HCT116 (cell line): Measurements from ENCODE around the gene TMEM145. TPM values are rescaled to one million over a fixed set of nuclear protein-coding genes. Genes with fewer than 3 reads are reported as not detected.

Source experiments
- ATAC-seq: fragments of 200-7000 bp; cut with Tn5 transposase; 2 replicates; pipeline ENCODE4 v1.9.1; 2020; ENCODE audit warnings: mild to moderate bottlenecking, moderate library complexity
- BruUV-seq: library from RNA; stranded (reverse); fragments of 400-500 nt; replicated peaks from 2 replicates; lab custom pipeline; 2021; lab: Mats Ljungman, UMichigan
- CTCF ChIA-PET: fragments of 300-600 bp; sonication (Branson Sonifier 250); formaldehyde crosslinking; loops from one replicate; lab custom pipeline; 2021; ENCODE audit warnings: antibody characterized with exemption; lab: Charles Lee
- POLR2A ChIA-PET: fragments of 300-600, 350-600 bp; sonication (Branson Sonifier 250); formaldehyde crosslinking; loops from one replicate; lab custom pipeline; 2021; ENCODE audit warnings: antibody characterized with exemption; lab: Charles Lee
- RAD21 ChIA-PET, 2 experiments: fragments of 300-600 bp; sonication (Branson Sonifier 250); formaldehyde crosslinking; loops; one replicate each; lab custom pipeline; 2023; ENCODE audit warnings: low total read pairs in 2 of 2; ENCODE audit not compliant: uncharacterized antibody in 2 of 2, unreplicated experiment in 2 of 2, low non-redundant PET in 1 of 2; lab: Charles Lee
- DNase-seq: peaks from one replicate; pipeline ENCODE4 v3.0.0-alpha.2; 2010; ENCODE audit warnings: low read depth, low spot score
- H2AFZ ChIP-seq: fragments of 200-600 bp; shearing (Covaris generic), sonication (generic); 2 replicates; pipeline ENCODE4 v1.6.1; 2017; ENCODE audit warnings: low read depth, mixed run types, mixed read lengths, antibody characterized with exemption, low read length; ENCODE audit not compliant: poor library complexity, severe bottlenecking
- H3K27ac ChIP-seq: 2 replicates; pipeline ENCODE4 v1.5.1; 2012; ENCODE audit warnings: low read depth, low read length
- H3K27me3 ChIP-seq: fragments of 200-600 bp; sonication (generic); 2 replicates; pipeline ENCODE4 v1.6.1; 2016; ENCODE audit warnings: mixed run types, low read length, mixed read lengths; ENCODE audit not compliant: insufficient read depth
- H3K36me3 ChIP-seq, 2 experiments: fragments of 200-500 bp in 1 of 2; fragments of 200-600 bp in 1 of 2; sonication (Bioruptor generic) in 1 of 2; sonication (generic) in 1 of 2; 2 replicates each; pipeline versions ENCODE4 v1.5.1 to v1.6.1; 2014 to 2016; ENCODE audit warnings: low read length in 2 of 2, inconsistent platforms in 1 of 2, mixed read lengths in 1 of 2, mixed run types in 1 of 2; ENCODE audit not compliant: insufficient read depth in 2 of 2, control insufficient read depth in 1 of 2
- H3K4me1 ChIP-seq, 2 experiments: fragments of 200-600 bp in 1 of 2; sonication (generic) in 1 of 2; 2 replicates each; pipeline versions ENCODE4 v1.5.1 to v1.6.1; 2012 to 2017; ENCODE audit warnings: low read length in 2 of 2, inconsistent platforms in 1 of 2, mild to moderate bottlenecking in 1 of 2, mixed read lengths in 1 of 2, mixed run types in 1 of 2, moderate library complexity in 1 of 2; ENCODE audit not compliant: insufficient read depth in 2 of 2, control insufficient read depth in 1 of 2
- H3K4me2 ChIP-seq: fragments of 200-600 bp; sonication (generic); 2 replicates; pipeline ENCODE4 v1.6.1; 2017; ENCODE audit warnings: mixed run types, low read length, mixed read lengths
- H3K4me3 ChIP-seq, 2 experiments: fragments of 200-600 bp in 1 of 2; sonication (generic) in 1 of 2; replicated peaks in 1 of 2; 2 replicates each; pipeline ENCODE4 v1.5.1; 2011 to 2016; ENCODE audit warnings: low read length in 2 of 2, control low read depth in 1 of 2, low read depth in 1 of 2, mild to moderate bottlenecking in 1 of 2, mixed read lengths in 1 of 2, mixed run types in 1 of 2
- H3K79me2 ChIP-seq: fragments of 200-600 bp; sonication (generic); 2 replicates; pipeline ENCODE4 v1.6.1; 2017; ENCODE audit warnings: mild to moderate bottlenecking, mixed run types, low read length, moderate library complexity, mixed read lengths; ENCODE audit not compliant: insufficient read depth
- H3K9ac ChIP-seq: fragments of 200-600 bp; sonication (generic); 2 replicates; pipeline ENCODE4 v1.6.1; 2016; ENCODE audit warnings: low read length, mixed read lengths
- H3K9me2 ChIP-seq: fragments of 200-600 bp; sonication (generic), shearing (Covaris generic); 2 replicates; pipeline ENCODE4 v1.6.1; 2017; ENCODE audit warnings: mixed run types, mild to moderate bottlenecking, moderate library complexity; ENCODE audit not compliant: insufficient read depth
- H3K9me3 ChIP-seq, 2 experiments: fragments of 200-500 bp in 1 of 2; fragments of 200-600 bp in 1 of 2; sonication (Bioruptor generic) in 1 of 2; sonication (generic) in 1 of 2; 2 replicates each; pipeline ENCODE4 v1.6.1; 2014 to 2017; ENCODE audit warnings: low read length in 2 of 2, mixed read lengths in 2 of 2, inconsistent platforms in 1 of 2, low read depth in 1 of 2, mild to moderate bottlenecking in 1 of 2, mixed run types in 1 of 2, moderate library complexity in 1 of 2; ENCODE audit not compliant: control insufficient read depth in 1 of 2, insufficient read depth in 1 of 2
- H4K20me1 ChIP-seq: fragments of 200-600 bp; sonication (generic), shearing (Covaris generic); 2 replicates; pipeline ENCODE4 v1.6.1; 2017; ENCODE audit warnings: mixed run types, mild to moderate bottlenecking, moderate library complexity; ENCODE audit not compliant: insufficient read depth
- ATF3 ChIP-seq: IDR thresholded peaks from 2 replicates; pipeline ENCODE4 v1.6.1; 2012
- CTCF ChIP-seq, 3 experiments: fragments of 200-600 bp in 1 of 3; sonication (generic) in 1 of 3; IDR thresholded peaks in 2 of 3; conservative IDR thresholded peaks in 1 of 3; 2 replicates each; pipeline ENCODE4 v1.5.1; 2012 to 2017; ENCODE audit warnings: low read depth in 2 of 3, low read length in 2 of 3, antibody characterized with exemption in 1 of 3, borderline replicate concordance in 1 of 3, control low read depth in 1 of 3, mild to moderate bottlenecking in 1 of 3, mixed read lengths in 1 of 3, mixed run types in 1 of 3, moderate library complexity in 1 of 3; ENCODE audit not compliant: insufficient read depth in 1 of 3
- EGR1 ChIP-seq: IDR thresholded peaks from 2 replicates; pipeline ENCODE4 v1.6.1; 2012; ENCODE audit warnings: low read depth
- POLR2AphosphoS5 ChIP-seq: IDR thresholded peaks from 2 replicates; pipeline ENCODE4 v1.6.1; 2011; ENCODE audit warnings: mild to moderate bottlenecking, low read depth, low read length, moderate library complexity
- RAD21 ChIP-seq: IDR thresholded peaks from 2 replicates; pipeline ENCODE4 v1.6.1; 2012; ENCODE audit warnings: low read depth, mild to moderate bottlenecking
- SRF ChIP-seq: IDR thresholded peaks from 2 replicates; pipeline ENCODE4 v1.6.1; 2012; ENCODE audit warnings: low read depth
- intact Hi-C: fragments of 100-400 bp; cut with micrococcal nuclease; formaldehyde crosslinking; loops from 2 replicates; pipeline ENCODE4 v1.10.0; 2022
- total RNA-seq: library from RNA; stranded (reverse); gene quantifications from one replicate; pipeline ENCODE4 v1.2.1, GENCODE V29; 2021; ENCODE audit not compliant: unreplicated experiment

The TMEM145 gene
- total RNA-seq, 1 experiment from 2014 or later, result 7.2 TPM

GRCh38 chr19:42306646-42307045 lies 6.5 kb upstream of the TMEM145 start (continued):
- TF ChIP-seq SRF (no peak), ATF3 (no peak), POLR2AphosphoS5 (no peak)

- Histone ChIP-seq H3K36me3 (no peaks in the 10 kb centered on the region), H3K9me3 (no peaks in the 10 kb centered on the region), H3K9me2 (no peaks in the 10 kb centered on the region), H3K4me2 (no peak overlapping the region), H3K4me3 (no peak overlapping the region), H3K27ac (no peak overlapping the region; the same call in 1 of the 2 replicates), H2AFZ (no peak overlapping the region), H3K27me3 (no peaks in the 10 kb centered on the region), H3K4me1 (peaks cover 0 to 18% of the 10 kb centered on the region in 2 experiments; a peak in 2 of 4 replicates), H3K9ac (no peak overlapping the region), H4K20me1 (no peaks in the 10 kb centered on the region), H3K79me2 (no peaks in the 10 kb centered on the region)
- intact Hi-C loops, result no loop called here
- TF ChIP-seq EGR1, result no peak
- no peak for ATAC-seq
- POLR2A ChIA-PET, result no interaction called here
- RAD21 ChIA-PET, result no interaction called here
- CTCF ChIA-PET, result no interaction called here
- DNase-seq, result no peak
- no TSS peak for BruUV-seq
Observed at GRCh38 chr19:42309686-42310085, 3.4 kb upstream of the TMEM145 start.

GRCh38 chr19:42311657-42312056 lies 1.5 kb upstream of the TMEM145 start:
- Histone ChIP-seq H3K4me1 (peaks cover 0 to 18% of the 10 kb centered on the region in 2 experiments; a peak in 2 of 4 replicates), H3K36me3 (no peaks in the 10 kb centered on the region), H3K27ac (no peak overlapping the region), H2AFZ (no peak overlapping the region), H3K4me3 (no peak overlapping the region), H3K27me3 (no peaks in the 10 kb centered on the region), H3K9ac (no peak overlapping the region)
- DNase-seq, result no peak
- intact Hi-C loops, result no loop called here
- ATAC-seq, result peak; percentile 44; the same call in 1 of the 2 replicates
- POLR2A ChIA-PET, result no interaction called here
- TF ChIP-seq RAD21, result no peak
- peak in 2 of 3 experiments; percentile 40 to 41; a peak in 3 of 6 replicates for TF ChIP-seq CTCF (IDR thresholded peaks at IDR 0.05 in 2 of 3, conservative IDR thresholded peaks at IDR 0.05 in 1 of 3; ENCODE audit: borderline replicate concordance in 1 of 3, insufficient read depth in 1 of 3, low read depth in 2 of 3, low read length in 2 of 3)
- TF ChIP-seq, all 23 proteins: peak for 1
- no peaks in the 10 kb centered on the region for H3K9me3 ChIP-seq
- RAD21 ChIA-PET, result no interaction called here
- CTCF ChIA-PET, result no interaction called here
- BruUV-seq, result no TSS peak
- no peaks in the 10 kb centered on the region for H4K20me1 ChIP-seq
- no peaks in the 10 kb centered on the region for H3K9me2 ChIP-seq
- no peaks in the 10 kb centered on the region for H3K79me2 ChIP-seq
- H3K4me2 ChIP-seq, result no peak overlapping the region
